Hepatocyte (in vitro differentiated cells): ENCODE measurements around the gene EPN1. TPM values are rescaled to one million over a fixed set of nuclear protein-coding genes. Genes with fewer than 3 reads are reported as not detected.

Experiments
- DNase-seq: peaks from one replicate; pipeline ENCODE4 v3.0.0-alpha.2; 2016; ENCODE audit warnings: low spot score
- H2AFZ ChIP-seq: fragments of 200-600 bp; sonication (generic); 2 replicates; pipeline ENCODE4 v1.6.0; 2016; ENCODE audit warnings: antibody characterized with exemption, mild to moderate bottlenecking
- H3K27ac ChIP-seq: fragments of 200-600 bp; sonication (generic); 2 replicates; pipeline ENCODE4 v1.5.1; 2016; ENCODE audit warnings: mild to moderate bottlenecking
- H3K27me3 ChIP-seq: fragments of 200-600 bp; sonication (generic); 2 replicates; pipeline ENCODE4 v1.6.1; 2016
- H3K36me3 ChIP-seq: fragments of 200-600 bp; sonication (generic); replicated peaks from 2 replicates; pipeline ENCODE4 v1.5.1; 2016; ENCODE audit warnings: low read depth; ENCODE audit not compliant: insufficient read depth
- H3K4me1 ChIP-seq: fragments of 200-600 bp; sonication (generic); 2 replicates; pipeline ENCODE4 v1.5.1; 2016; ENCODE audit warnings: mild to moderate bottlenecking, moderate library complexity; ENCODE audit not compliant: insufficient read depth
- H3K4me2 ChIP-seq: fragments of 200-600 bp; sonication (generic); 2 replicates; pipeline ENCODE4 v1.6.0; 2016
- H3K4me3 ChIP-seq: fragments of 200-600 bp; sonication (generic); 2 replicates; pipeline ENCODE4 v1.5.1; 2016; ENCODE audit warnings: mild to moderate bottlenecking
- H3K79me2 ChIP-seq: fragments of 200-600 bp; sonication (generic); 2 replicates; pipeline ENCODE4 v1.6.0; 2017; ENCODE audit warnings: mild to moderate bottlenecking
- H3K9me2 ChIP-seq: fragments of 200-600 bp; sonication (generic); replicated peaks from 2 replicates; pipeline ENCODE4 v1.6.0; 2017; ENCODE audit warnings: mild to moderate bottlenecking; ENCODE audit not compliant: insufficient read depth
- H3K9me3 ChIP-seq: fragments of 200-600 bp; sonication (generic); 2 replicates; pipeline ENCODE4 v1.5.1; 2016; ENCODE audit warnings: low read depth, mild to moderate bottlenecking
- H4K20me1 ChIP-seq: fragments of 200-600 bp; sonication (generic); 2 replicates; pipeline ENCODE4 v1.6.0; 2016; ENCODE audit warnings: mild to moderate bottlenecking; ENCODE audit not compliant: insufficient read depth, poor library complexity, severe bottlenecking
- CTCF ChIP-seq: fragments of 200-600 bp; sonication (generic); IDR thresholded peaks from 2 replicates; pipeline ENCODE4 v1.5.1; 2016; ENCODE audit warnings: antibody characterized with exemption, mild to moderate bottlenecking; ENCODE audit not compliant: poor library complexity
- EZH2 ChIP-seq: fragments of 200-600 bp; sonication (generic); IDR thresholded peaks from 2 replicates; pipeline ENCODE4 v1.6.1; 2016; ENCODE audit warnings: antibody characterized with exemption, mild to moderate bottlenecking, borderline replicate concordance
- EZH2phosphoT487 ChIP-seq: fragments of 200-600 bp; sonication (generic); IDR thresholded peaks from one replicate; pipeline ENCODE4 v1.6.1; 2018; ENCODE audit warnings: antibody characterized with exemption, mild to moderate bottlenecking, low read depth, moderate library complexity; ENCODE audit not compliant: unreplicated experiment, severe bottlenecking
- WGBS: methylation state at CpG from one replicate; pipeline ENCODE4 v1.1.6; 2016; ENCODE audit warnings: low lambda C conversion rate; ENCODE audit errors: missing lambda C conversion rate; 5-methylcytosine and 5-hydroxymethylcytosine counted together
- polyA plus RNA-seq: library from polyadenylated mRNA; unstranded; fragments of >200 nt; fragmentation: Nextera tagmentation; extraction: Ambion mirVana; gene quantifications from 2 replicates; pipeline ENCODE4 v1.2.1, GENCODE V29; 2016
- total RNA-seq: library from RNA; depleted of rRNA; stranded (reverse); fragments of >200 nt; gene quantifications from 2 replicates; pipeline ENCODE4 v1.2.3, GENCODE V29; 2014

The EPN1 gene
- total and polyA plus RNA-seq, 2 experiments from 2014 or later, result 74.8 to 165 TPM

GRCh38 chr19:55678121-55678671 lies 3.2 kb downstream of the EPN1 start:
- Histone ChIP-seq H3K4me2 (peak overlapping the region; percentile 95), H3K9me3 (no peaks in the 10 kb centered on the region), H4K20me1 (peaks cover 57% of the 10 kb centered on the region), H3K27me3 (no peaks in the 10 kb centered on the region), H3K36me3 (no peaks in the 10 kb centered on the region), H3K4me1 (peaks cover 32% of the 10 kb centered on the region), H3K4me3 (no peak overlapping the region), H3K27ac (peak overlapping the region; percentile 90), H2AFZ (no peak overlapping the region), H3K9me2 (no peaks in the 10 kb centered on the region), H3K79me2 (peaks cover 91% of the 10 kb centered on the region)
- TF ChIP-seq EZH2, result no peak
- no peak for TF ChIP-seq CTCF
- TF ChIP-seq EZH2phosphoT487, result no peak
- DNase-seq, result no peak
- 96% methylated on average over 21 of the region's 21 CpGs for WGBS

GRCh38 chr19:55679343-55680257 lies 4.6 kb downstream of the EPN1 start:
- no peaks in the 10 kb centered on the region for H3K9me2 ChIP-seq
- no peak for DNase-seq
- WGBS, result 93% methylated on average over 24 of the region's 24 CpGs
- peaks cover 36% of the 10 kb centered on the region for H3K4me1 ChIP-seq
- H3K4me3 ChIP-seq, result no peak overlapping the region
- H3K36me3 ChIP-seq, result no peaks in the 10 kb centered on the region
- H3K79me2 ChIP-seq, result peaks cover 86% of the 10 kb centered on the region
- no peaks in the 10 kb centered on the region for H3K27me3 ChIP-seq
- H4K20me1 ChIP-seq, result peaks cover 51% of the 10 kb centered on the region
- H3K4me2 ChIP-seq, result no peak overlapping the region
- no peak overlapping the region for H2AFZ ChIP-seq
- no peak for TF ChIP-seq EZH2phosphoT487
- TF ChIP-seq EZH2, result no peak
- no peak for TF ChIP-seq CTCF
- no peaks in the 10 kb centered on the region for H3K9me3 ChIP-seq
- H3K27ac ChIP-seq, result no peak overlapping the region

- no peak overlapping the region for H2AFZ ChIP-seq
- H3K4me2 ChIP-seq, result no peak overlapping the region
- peaks cover 51% of the 10 kb centered on the region for H4K20me1 ChIP-seq
- DNase-seq, result no peak
- H3K4me3 ChIP-seq, result no peak overlapping the region
- H3K79me2 ChIP-seq, result peaks cover 92% of the 10 kb centered on the region
- no peaks in the 10 kb centered on the region for H3K27me3 ChIP-seq
- no peaks in the 10 kb centered on the region for H3K9me2 ChIP-seq
- WGBS, result 98% methylated on average over 20 of the region's 20 CpGs
- no peaks in the 10 kb centered on the region for H3K9me3 ChIP-seq
- H3K27ac ChIP-seq, result no peak overlapping the region
- TF ChIP-seq EZH2, result no peak
- no peak for TF ChIP-seq EZH2phosphoT487
- TF ChIP-seq CTCF, result no peak
- H3K36me3 ChIP-seq, result no peaks in the 10 kb centered on the region
- peaks cover 41% of the 10 kb centered on the region for H3K4me1 ChIP-seq
Measured at GRCh38 chr19:55680339-55681130, 5.5 kb downstream of the EPN1 start.
